Left lung (tissue), 10 donors: ENCODE results near the gene APBA2. TPM values are rescaled to one million over a fixed set of nuclear protein-coding genes. Genes with fewer than 3 reads are reported as not detected.

Source experiments
- ATAC-seq: fragments of 200-7000 bp; cut with Tn5 transposase; one replicate; pipeline ENCODE4 v1.9.1; 2020; ENCODE audit warnings: moderate library complexity
- DNase-seq, 4 donors: peaks; one replicate each; pipeline ENCODE4 v3.0.0-alpha.2; 2013 to 2020
- H3K27ac ChIP-seq, 2 donors: fragments of 200-600 bp; sonication (generic) in 1 of 2; one replicate each; pipeline versions ENCODE4 v1.5.0 to v1.8.0; 2020 to 2021
- H3K27me3 ChIP-seq, 2 donors: fragments of 200-600 bp; sonication (generic) in 1 of 2; one replicate each; pipeline versions ENCODE4 v1.5.0 to v1.8.0; 2020 to 2021
- H3K36me3 ChIP-seq, 2 donors: fragments of 200-600 bp; sonication (generic) in 1 of 2; one replicate each; pipeline versions ENCODE4 v1.5.0 to v1.8.0; 2020 to 2021
- H3K4me1 ChIP-seq, 2 donors: fragments of 200-600 bp; one replicate each; pipeline ENCODE4 v1.8.0; 2021
- H3K4me3 ChIP-seq, 2 donors: fragments of 200-600 bp; sonication (generic) in 1 of 2; one replicate each; pipeline versions ENCODE4 v1.5.0 to v1.8.0; 2020 to 2021; ENCODE audit warnings: mild to moderate bottlenecking in 1 of 2
- H3K9me3 ChIP-seq, 2 donors: fragments of 200-600 bp; sonication (generic) in 1 of 2; one replicate each; pipeline versions ENCODE4 v1.5.0 to v1.8.0; 2020 to 2021
- CTCF ChIP-seq, 2 donors: fragments of 200-600 bp; sonication (generic) in 1 of 2; IDR thresholded peaks; one replicate each; pipeline versions ENCODE4 v1.5.0 to v1.8.0; 2021; ENCODE audit warnings: antibody characterized with exemption in 2 of 2
- intact Hi-C, 2 donors: fragments of 100-400 bp; cut with DNase I; formaldehyde crosslinking; loops; one replicate each; pipeline versions ENCODE4 v1.11.2 to v1.14.2; 2022
- polyA plus RNA-seq, 6 donors: library from polyadenylated mRNA; unstranded; fragments of 120-200 nt; gene quantifications; one replicate each; pipeline ENCODE4 v1.2.1, GENCODE V29; 2013; ENCODE audit not compliant: insufficient read length in 6 of 6
- total RNA-seq, 2 donors: library from RNA; stranded (reverse); fragmentation: NEBNext Ultra II Directional; extraction: Animal tissue kit (Norgen Biotek cat#: 25700); gene quantifications; one replicate each; pipeline ENCODE4 v1.2.1, GENCODE V29; 2021
- donor health status: DM: no; HTN: yes; CAD: no.
- donor health status: DM: no; HTN: no; CAD: no.

Gene APBA2
- total and polyA plus RNA-seq, 8 donors, result 3.9 to 18.4 (median 11.1) TPM

- H3K27me3 ChIP-seq, result no peaks in the 10 kb centered on the region
- intact Hi-C loops, result no loop called here
- TF ChIP-seq CTCF (IDR thresholded peaks at IDR 0.05), result no peak
- H3K27ac ChIP-seq, result no peak overlapping the region
- H3K9me3 ChIP-seq, result no peaks in the 10 kb centered on the region
- H3K4me1 ChIP-seq, result no peaks in the 10 kb centered on the region
- ATAC-seq, result no peak
- DNase-seq, result no peak
- no peak overlapping the region for H3K4me3 ChIP-seq
- no peaks in the 10 kb centered on the region for H3K36me3 ChIP-seq
These were observed 206.7 kb downstream of the APBA2 start for GRCh38 chr15:29092376-29093064.

- TF ChIP-seq CTCF (IDR thresholded peaks at IDR 0.05), result no peak
- DNase-seq (peak in 1 of 4 donors; percentile 61), ATAC-seq (no peak)
- no peak overlapping the region for H3K27ac ChIP-seq
- H3K27me3 ChIP-seq, result no peaks in the 10 kb centered on the region
- no peaks in the 10 kb centered on the region for H3K9me3 ChIP-seq
- H3K4me1 ChIP-seq, result no peaks in the 10 kb centered on the region
- no peaks in the 10 kb centered on the region for H3K36me3 ChIP-seq
- intact Hi-C loops, result no loop called here
- no peak overlapping the region for H3K4me3 ChIP-seq
These were observed 207.3 kb downstream of the APBA2 start for GRCh38 chr15:29093065-29093435.

GRCh38 chr15:29093696-29094343, 208.0 kb downstream of the APBA2 start:
- Histone ChIP-seq H3K27ac (no peak overlapping the region), H3K9me3 (no peaks in the 10 kb centered on the region), H3K27me3 (no peaks in the 10 kb centered on the region), H3K36me3 (no peaks in the 10 kb centered on the region), H3K4me1 (no peaks in the 10 kb centered on the region), H3K4me3 (no peak overlapping the region)
- no peak for TF ChIP-seq CTCF (IDR thresholded peaks at IDR 0.05)
- intact Hi-C loops, result no loop called here
- DNase-seq (peak in 1 of 4 donors; percentile 69), ATAC-seq (no peak)

GRCh38 chr15:29094711-29095110, 208.9 kb downstream of the APBA2 start:
- Histone ChIP-seq H3K4me3 (no peak overlapping the region), H3K27me3 (no peaks in the 10 kb centered on the region), H3K36me3 (no peaks in the 10 kb centered on the region), H3K27ac (no peak overlapping the region), H3K9me3 (no peaks in the 10 kb centered on the region), H3K4me1 (no peaks in the 10 kb centered on the region)
- DNase-seq (no peak), ATAC-seq (no peak)
- intact Hi-C loops, result no loop called here
- no peak for TF ChIP-seq CTCF (IDR thresholded peaks at IDR 0.05)

GRCh38 chr15:29095746-29096145, 210.0 kb downstream of the APBA2 start:
- no peaks in the 10 kb centered on the region for H3K4me1 ChIP-seq
- no peak for ATAC-seq

More at GRCh38 chr15:29095746-29096145, 210.0 kb downstream of the APBA2 start:
- Histone ChIP-seq H3K9me3 (no peaks in the 10 kb centered on the region), H3K4me3 (no peak overlapping the region), H3K27ac (no peak overlapping the region), H3K36me3 (no peaks in the 10 kb centered on the region), H3K27me3 (no peaks in the 10 kb centered on the region)
- intact Hi-C loops, result no loop called here
- no peak for DNase-seq
- no peak for TF ChIP-seq CTCF (IDR thresholded peaks at IDR 0.05)
